Cardiac septum (tissue), 1 donor: ENCODE data around the gene KCNH2. TPM values are rescaled to one million over a fixed set of nuclear protein-coding genes. Genes with fewer than 3 reads are reported as not detected.
"Not testable (repeated sequence)": the region's sequence is repeated elsewhere in the genome, so short reads cannot be mapped to it uniquely, and the experiment has no call there.

Experiments used
- DNase-seq: peaks from one replicate; pipeline ENCODE4 v3.0.0-alpha.2; 2020; ENCODE audit warnings: low spot score
- intact Hi-C: fragments of 100-400 bp; cut with DNase I; formaldehyde crosslinking; loops from one replicate; pipeline ENCODE4 v1.14.0; 2022
- total RNA-seq: library from RNA; stranded (reverse); fragmentation: NEBNext Ultra II Directional; extraction: Animal tissue kit (Norgen Biotek cat#: 25700); gene quantifications from one replicate; pipeline ENCODE4 v1.2.1, GENCODE V29; 2021
- donor health status: DM: no; HTN: no; CAD: no.

KCNH2 gene
- total RNA-seq, 1 donor from 2014 or later = 61.9 TPM

DNA sequence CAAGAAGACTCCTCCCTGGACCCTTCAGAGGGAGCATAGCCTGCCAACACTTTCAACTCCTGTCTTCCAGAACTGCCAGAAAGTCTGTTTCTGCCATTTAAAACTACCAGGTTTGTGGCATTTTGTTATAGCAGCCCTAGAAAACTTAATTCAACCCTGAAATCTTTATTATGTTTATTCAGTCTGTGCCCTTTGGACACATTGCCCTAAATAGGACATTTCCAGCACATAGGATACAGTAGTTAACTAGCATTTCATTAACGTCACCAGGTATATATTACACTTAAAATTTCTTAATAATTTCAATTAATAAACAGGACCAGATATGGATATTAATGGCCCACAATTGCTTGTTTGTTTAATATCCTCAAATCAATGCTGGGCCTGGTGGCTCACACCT is 54.3 kb downstream of the KCNH2 start:
- DNase-seq = no peak
- intact Hi-C loops = no loop called here

DNA sequence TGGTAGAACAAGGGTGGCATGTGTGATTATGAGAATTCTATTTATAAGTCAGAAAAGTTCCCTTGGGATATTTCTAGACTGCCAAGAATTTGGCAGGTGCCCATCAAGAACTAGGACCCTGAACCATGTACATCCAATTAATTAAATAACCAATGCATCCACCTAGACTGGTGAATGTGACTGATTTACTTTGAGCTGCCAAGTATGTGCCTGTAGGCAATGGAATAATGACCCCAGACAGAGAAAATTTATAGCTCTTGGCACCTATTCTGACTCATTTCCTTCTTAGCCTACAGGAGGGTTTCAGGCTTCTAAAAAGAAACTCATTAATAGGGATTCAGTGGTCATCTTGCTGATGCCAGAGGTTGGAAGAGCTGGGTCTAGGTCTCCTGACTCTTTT is 54.9 kb downstream of the KCNH2 start:
- intact Hi-C loops = no loop called here
- no peak for DNase-seq

GRCh38 chr7:150919160-150919559 is 59.0 kb downstream of the KCNH2 start:
- intact Hi-C loops = no loop called here
- no peak for DNase-seq

GRCh38 chr7:150918378-150918777 is 59.7 kb downstream of the KCNH2 start:
- no peak for DNase-seq
- intact Hi-C loops = no loop called here

GRCh38 chr7:150917969-150918368 is 60.2 kb downstream of the KCNH2 start:
- DNase-seq = no peak
- intact Hi-C loops = no loop called here

DNA sequence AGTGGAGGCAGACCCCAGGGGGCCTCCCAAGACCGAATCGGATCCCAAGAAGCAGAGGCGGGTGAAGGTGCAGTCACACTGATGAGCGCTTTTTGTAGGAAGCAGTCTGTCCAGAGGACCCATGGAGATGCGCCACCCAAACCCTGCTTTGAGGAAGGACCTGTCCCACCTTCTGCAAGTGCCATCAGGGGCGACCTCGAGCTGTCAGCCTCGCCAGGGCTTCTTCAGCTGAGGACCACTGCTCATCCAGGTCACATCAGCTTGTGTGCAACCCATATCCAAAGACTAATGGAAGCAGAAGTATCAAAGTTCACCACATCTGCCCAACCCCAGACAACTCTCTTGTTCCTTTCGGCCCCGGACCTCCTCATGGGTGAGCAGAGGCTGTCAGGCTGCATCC is 61.5 kb downstream of the KCNH2 start:
- intact Hi-C loops = no loop called here
- DNase-seq = no peak

DNA sequence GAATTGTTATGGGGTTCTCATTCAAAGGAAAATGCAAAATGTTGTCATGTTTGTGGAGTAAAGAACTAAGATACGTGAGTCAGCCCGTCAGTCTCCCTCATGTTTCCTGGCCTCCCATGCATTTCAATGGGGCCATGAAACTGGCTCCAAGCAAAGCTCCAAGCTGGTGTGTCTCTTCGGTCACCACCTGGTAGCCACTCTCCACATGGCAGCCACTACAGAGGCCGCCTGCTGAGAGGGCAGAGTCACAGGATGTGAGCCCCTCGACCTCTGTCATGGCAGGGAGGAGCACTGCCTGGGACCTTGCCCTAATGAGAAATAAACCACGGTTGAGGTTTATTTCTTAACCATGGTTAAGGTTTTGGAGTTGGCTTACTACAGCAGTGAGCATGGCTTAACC is 63.2 kb downstream of the KCNH2 start:
- DNase-seq = no peak
- intact Hi-C loops = no loop called here

- intact Hi-C loops = no loop called here
- no peak for DNase-seq
These were observed 63.9 kb downstream of the KCNH2 start for GRCh38 chr7:150914196-150914595.

DNA sequence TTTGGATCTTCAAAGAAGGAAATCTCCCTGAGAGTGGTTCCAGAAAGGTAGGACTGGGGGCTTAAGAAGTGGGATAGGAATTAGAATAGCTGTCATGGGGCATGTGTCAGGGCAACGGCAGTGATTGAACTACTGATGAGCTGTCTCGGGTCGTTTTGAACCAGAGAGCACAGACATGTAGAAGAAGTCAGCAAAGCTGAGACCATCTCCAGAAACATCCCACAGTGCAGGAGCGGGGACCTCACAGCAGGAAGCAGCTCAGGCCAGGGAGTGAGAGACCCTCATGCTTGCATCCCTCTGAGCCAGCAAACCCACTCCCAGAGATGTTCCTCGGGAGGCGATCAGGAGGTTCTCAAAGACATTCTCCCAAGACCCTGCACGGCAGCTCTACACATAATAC is 65.7 kb downstream of the KCNH2 start:
- no peak for DNase-seq
- intact Hi-C loops = no loop called here

GRCh38 chr7:150911590-150912267 is 66.4 kb downstream of the KCNH2 start:
- intact Hi-C loops = no loop called here
- DNase-seq = no peak

DNA sequence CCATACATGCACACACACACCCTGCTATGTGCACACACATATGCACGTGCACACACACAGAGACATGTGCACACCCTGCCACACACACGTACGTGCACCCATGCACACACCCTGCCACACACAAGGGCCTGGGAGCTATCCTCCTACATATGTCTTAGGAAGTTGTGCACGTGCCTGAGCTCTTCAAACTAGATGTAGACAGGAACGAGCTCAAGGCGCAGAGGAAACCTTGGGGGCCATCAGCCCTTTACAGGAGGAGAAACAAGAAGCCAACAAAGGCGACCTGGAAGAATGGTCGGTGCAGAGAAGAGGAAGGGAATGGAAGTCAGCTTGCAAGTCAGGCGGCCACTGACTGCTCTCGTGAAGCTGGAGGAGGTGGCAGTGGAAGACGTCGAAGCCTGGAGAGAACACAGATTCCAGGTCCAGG is 67.1 kb downstream of the KCNH2 start:
- intact Hi-C loops = no loop called here
- no peak for DNase-seq

DNA sequence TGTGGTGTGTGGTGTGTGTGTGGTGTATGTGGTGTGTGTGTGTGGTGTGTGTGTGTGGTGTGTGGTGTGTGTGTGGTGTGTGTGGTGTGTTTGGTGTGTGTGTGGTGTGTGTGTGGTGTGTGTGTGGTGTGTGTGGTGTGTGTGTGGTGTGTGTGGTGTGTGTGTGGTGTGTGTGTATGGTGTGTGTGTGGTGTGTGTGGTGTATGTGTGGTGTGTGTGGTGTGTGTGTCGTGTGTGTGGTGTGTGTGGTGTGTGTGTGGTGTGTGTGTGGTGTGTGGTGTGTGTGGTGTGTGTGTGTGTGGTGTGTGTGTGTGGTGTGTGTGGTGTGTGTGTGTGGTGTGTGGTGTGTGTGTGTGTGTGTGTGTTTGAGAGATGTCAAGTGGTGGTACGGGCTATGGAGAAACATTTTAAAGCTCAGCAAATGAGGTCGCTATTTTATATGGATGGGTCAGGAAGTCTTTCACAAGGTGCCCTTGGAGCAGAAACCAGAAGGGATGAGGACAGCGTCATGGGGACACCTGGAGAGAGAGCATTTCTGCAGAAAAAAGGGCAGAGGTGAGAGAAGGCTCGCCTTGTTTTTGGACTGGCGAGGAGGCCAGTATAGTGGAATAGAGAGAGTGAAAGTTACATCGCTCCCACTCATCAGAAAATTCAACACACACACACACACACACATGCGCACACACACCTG is 67.7 kb downstream of the KCNH2 start:
- DNase-seq, intact Hi-C loops: not testable (repeated sequence)

DNA sequence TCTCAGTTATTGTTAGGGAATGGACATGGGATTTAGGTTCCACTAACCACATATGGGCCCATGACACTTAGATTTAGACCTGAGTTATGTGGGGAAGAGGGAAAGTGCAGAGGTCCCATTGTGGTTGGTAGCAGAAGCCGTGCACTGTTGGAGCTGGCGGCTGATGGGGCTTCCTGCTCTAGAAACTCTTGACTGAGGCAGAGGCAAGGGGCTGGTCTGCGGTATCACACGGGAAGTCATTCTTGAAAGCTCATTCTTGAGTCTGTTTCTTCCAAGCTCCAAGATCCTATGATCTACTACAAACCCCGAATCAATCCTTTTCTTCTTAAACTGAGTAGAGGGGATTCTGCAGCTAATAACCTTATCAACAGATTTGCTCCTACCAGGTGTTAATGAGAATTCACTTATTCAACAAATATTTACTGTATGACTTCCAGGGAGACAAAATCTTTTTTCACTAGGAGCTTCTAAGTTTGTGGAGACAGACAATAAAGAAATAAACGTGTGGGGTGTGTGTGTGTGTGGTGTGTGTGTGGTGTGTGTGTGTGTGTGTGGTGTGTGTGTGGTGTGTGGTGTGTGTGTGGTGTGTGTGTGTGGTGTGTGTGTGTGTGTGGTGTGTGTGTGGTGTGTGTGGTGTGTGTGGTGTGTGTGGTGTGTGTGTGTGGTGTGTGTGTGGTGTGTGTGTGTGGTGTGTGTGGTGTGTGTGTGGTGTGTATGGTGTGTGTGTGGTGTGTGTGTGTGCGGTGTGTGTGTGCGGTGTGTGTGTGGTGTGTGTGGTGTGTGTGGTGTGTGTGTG is 68.7 kb downstream of the KCNH2 start:
- intact Hi-C loops = no loop called here
- no peak for DNase-seq

GRCh38 chr7:150908173-150908572 is 69.9 kb downstream of the KCNH2 start:
- intact Hi-C loops = no loop called here

DNA sequence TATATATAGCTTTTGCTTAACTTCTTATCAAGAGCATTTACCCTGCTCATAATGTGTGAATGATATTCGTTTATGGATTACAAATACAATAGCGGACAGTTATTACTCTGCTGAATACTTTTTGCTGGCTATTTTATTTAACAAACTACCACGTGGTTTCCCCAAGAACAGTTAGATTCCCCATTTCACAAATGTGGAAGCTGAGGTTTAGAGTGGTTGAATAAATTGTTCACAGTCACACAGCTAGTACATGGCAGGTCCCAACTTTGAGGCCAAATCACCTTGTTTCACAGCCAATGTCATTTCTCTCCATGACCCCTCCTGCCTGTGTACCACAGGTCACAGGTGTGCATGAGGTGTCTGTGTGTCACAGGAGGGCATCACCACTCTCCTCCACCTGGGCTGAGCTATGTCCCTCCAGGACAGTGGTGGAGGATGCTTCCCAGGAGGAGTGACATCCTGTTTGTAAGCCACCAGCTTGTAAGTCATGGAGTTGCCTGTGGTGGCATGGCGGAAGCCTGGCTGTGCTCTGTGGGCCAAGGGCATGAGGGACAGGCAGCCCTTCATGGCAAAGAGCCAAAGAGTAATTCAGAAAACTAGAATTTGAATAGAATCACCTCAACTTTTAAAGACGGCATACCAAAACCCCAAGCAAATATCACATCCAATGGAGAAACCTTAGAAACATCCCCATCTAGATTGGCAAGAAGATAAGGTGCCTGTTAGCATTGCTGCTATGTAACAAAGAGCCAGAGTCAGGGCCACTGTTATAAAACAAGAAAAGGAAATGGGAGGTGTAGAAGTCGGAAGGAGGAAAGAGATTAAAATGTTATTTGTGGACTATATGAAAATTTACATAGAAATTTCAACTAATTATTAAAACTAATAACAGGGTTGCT is 73.9 kb downstream of the KCNH2 start:
- no peak for DNase-seq
- intact Hi-C loops = loop anchor here (5.0 kb wide), 3 partner anchors 38 to 208 kb away; no protein-coding TSS in a partner anchor

More at GRCh38 chr7:150908173-150908572, 69.9 kb downstream of the KCNH2 start:
- DNase-seq = no peak

GRCh38 chr7:150903606-150904005 is 74.5 kb downstream of the KCNH2 start:
- DNase-seq = no peak
- intact Hi-C loops = loop anchor here (5.0 kb wide), 3 partner anchors 39 to 209 kb away; no protein-coding TSS in a partner anchor

DNA sequence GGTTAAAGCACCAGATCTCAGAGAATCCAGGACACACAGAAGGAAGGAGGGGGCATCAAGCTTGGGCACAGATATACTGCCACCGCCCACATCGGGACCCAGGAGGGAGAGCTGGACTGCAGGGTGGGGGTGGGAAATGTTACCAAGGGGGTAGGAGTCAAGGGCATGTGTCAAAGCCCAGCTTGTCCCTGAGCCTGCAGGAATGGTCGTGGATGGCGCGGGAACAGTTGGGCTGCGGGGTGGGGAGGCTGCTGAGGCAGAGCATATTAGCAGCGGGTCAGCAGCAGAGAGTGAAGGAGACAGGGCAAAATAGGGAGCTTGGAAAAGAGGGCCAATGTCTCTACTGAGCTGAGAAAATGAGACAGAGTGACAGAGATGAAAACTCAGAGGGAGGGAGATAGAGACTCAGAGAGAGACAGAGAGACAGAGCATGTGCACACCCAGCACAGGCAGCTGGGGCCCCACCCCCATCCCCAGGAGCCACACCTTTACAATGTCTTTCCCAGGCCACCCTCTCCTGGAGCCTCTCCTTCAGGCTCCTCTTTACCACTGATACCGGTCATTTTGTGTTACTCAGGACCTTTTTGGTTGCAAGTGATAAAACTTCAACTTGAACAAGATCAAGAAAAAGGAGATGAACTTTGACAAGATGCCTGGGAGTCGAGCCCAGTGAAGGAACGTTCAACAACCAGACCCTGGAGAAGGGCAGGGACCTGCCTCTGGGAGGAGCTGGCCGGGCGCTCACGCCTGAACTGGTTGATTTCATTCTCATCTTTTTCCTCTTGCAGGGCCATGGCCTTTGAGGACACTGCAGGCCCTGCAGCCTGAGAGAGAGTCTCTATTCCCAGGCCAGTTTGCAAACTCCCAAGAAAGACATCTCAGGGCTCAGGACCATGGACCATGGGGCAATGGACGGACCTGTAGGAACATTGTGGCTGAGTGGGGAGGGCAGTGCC is 75.8 kb downstream of the KCNH2 start:
- no peak for DNase-seq
- intact Hi-C loops = loop anchor here (5.0 kb wide), 3 partner anchors 40 to 210 kb away; no protein-coding TSS in a partner anchor
